Measurements from ENCODE around the gene CYTL1.
A peak's percentile ranks its signal among the peaks of the same experiment; 100 is the strongest.
"Not testable (repeated sequence)": the region's sequence is repeated elsewhere in the genome, so short reads cannot be mapped to it uniquely, and the experiment has no call there.

Gene CYTL1

DNA sequence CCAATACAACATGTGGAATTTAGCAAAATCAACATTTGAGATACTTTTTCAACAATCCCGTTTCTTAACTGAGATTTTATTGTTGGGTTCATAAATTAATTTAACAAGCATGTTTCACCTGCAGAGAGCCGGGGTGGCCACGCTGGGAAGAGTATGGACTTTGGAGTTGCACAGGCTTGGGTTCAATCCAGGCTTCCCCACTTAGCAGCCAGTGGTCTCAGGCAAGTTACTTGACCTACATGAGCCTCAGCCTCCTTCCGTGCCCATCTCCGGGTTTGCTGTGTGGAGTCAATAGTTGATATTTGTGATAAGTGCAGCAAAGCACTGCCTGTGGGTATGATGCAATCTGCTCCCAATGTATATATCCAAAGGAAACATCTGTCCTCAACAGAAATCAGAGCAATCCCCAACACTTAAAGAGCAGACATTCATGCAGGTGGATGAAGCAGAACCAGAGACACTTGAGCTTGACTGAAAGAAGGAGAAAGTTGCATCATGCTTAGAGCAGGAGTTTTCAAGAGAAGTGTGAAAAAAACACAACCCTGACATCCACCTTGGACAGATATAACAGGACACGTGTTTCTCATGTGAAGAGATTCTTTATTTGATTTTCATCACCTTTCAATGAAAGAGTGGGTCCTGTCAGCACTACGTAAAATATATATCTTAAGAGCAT lies 5.1 kb downstream of the CYTL1 start:
- H3K4me3 ChIP-seq (ENCODE audit: low read depth, low read length): no peak overlapping the region
- peak; percentile 36 for DNase-seq (ENCODE audit: low read depth)
- TF ChIP-seq, protein P1, sequence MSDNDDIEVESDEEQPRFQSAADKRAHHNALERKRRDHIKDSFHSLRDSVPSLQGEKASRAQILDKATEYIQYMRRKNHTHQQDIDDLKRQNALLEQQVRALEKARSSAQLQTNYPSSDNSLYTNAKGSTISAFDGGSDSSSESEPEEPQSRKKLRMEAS (IDR thresholded peaks at IDR 0.05; ENCODE audit: low read depth, low read length): no peak
- TF ChIP-seq POLR2A (IDR thresholded peaks at IDR 0.05; ENCODE audit: extremely low read depth, insufficient read length): no peak
- TF ChIP-seq, protein P2, sequence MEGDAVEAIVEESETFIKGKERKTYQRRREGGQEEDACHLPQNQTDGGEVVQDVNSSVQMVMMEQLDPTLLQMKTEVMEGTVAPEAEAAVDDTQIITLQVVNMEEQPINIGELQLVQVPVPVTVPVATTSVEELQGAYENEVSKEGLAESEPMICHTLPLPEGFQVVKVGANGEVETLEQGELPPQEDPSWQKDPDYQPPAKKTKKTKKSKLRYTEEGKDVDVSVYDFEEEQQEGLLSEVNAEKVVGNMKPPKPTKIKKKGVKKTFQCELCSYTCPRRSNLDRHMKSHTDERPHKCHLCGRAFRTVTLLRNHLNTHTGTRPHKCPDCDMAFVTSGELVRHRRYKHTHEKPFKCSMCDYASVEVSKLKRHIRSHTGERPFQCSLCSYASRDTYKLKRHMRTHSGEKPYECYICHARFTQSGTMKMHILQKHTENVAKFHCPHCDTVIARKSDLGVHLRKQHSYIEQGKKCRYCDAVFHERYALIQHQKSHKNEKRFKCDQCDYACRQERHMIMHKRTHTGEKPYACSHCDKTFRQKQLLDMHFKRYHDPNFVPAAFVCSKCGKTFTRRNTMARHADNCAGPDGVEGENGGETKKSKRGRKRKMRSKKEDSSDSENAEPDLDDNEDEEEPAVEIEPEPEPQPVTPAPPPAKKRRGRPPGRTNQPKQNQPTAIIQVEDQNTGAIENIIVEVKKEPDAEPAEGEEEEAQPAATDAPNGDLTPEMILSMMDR (IDR thresholded peaks at IDR 0.05; ENCODE audit: low read depth, low read length): no peak
- TF ChIP-seq MYC (IDR thresholded peaks at IDR 0.05; ENCODE audit: low read depth, low read length): no peak

DNA sequence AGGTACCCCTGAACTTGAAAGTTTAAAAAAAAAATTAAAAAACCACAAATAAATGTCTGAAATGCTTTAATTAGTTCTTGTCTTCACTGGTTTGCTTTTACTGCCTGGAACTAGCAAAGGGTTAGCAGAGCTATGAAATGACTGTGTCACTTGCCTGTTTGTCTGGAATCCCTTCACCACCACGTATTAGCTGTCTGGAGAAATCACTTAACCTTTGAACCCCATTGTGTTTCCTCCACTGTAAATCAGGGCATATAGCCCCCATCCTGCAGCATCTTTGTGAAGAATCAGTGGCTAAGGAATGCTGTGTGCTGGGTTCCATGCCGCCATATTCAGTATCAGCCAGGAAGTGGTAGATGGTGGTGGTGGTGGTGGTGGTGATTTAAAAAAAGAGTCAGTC lies 6.3 kb downstream of the CYTL1 start:
- TF ChIP-seq POLR2A (IDR thresholded peaks at IDR 0.05; ENCODE audit: extremely low read depth, insufficient read length) (no peak), MYC (IDR thresholded peaks at IDR 0.05; ENCODE audit: low read depth, low read length) (no peak)
- TF ChIP-seq, protein P1 (IDR thresholded peaks at IDR 0.05; ENCODE audit: low read depth, low read length): no peak
- TF ChIP-seq, protein P2 (IDR thresholded peaks at IDR 0.05; ENCODE audit: low read depth, low read length): no peak
- DNase-seq (ENCODE audit: low read depth): peak; percentile 56
- H3K4me3 ChIP-seq (ENCODE audit: low read depth, low read length): no peak overlapping the region

DNA sequence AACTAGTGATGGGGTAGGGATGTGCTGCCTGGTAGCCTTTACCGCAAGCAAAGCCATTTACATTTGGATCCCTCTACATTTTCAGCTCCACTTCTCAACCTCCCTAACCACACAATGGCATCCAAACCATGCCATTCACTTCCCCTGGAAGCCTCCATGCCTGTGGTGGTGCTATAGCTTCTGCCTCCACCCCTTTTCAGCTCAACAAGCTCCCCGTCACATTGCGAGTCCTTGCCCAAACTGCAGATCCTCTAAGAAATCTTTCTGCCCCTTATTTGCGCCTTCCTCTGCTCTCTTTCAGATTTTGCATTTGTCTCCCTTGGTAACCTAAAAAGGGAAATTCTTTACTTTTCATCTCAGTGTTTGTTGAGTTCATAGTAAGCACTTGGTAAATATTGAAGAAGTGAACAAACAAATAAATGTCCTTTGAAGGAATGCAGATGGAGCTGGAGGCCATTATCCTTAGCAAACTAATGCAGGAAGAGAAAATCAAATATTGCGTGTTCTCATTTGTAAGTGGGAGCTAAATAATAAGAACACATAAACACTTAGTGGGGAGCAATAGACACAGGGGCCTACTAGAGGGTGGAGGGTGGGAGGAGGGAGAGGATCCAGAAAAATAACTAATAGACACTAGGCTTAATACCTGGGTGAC lies 6.9 kb downstream of the CYTL1 start:
- peak; percentile 59 for DNase-seq (ENCODE audit: low read depth)
- H3K4me3 ChIP-seq (ENCODE audit: low read depth, low read length): no peak overlapping the region
- TF ChIP-seq MYC (IDR thresholded peaks at IDR 0.05; ENCODE audit: low read depth, low read length) (no peak), POLR2A (IDR thresholded peaks at IDR 0.05; ENCODE audit: extremely low read depth, insufficient read length) (no peak)
- TF ChIP-seq, protein P2 (IDR thresholded peaks at IDR 0.05; ENCODE audit: low read depth, low read length): no peak
- TF ChIP-seq, protein P1 (IDR thresholded peaks at IDR 0.05; ENCODE audit: low read depth, low read length): no peak

DNA sequence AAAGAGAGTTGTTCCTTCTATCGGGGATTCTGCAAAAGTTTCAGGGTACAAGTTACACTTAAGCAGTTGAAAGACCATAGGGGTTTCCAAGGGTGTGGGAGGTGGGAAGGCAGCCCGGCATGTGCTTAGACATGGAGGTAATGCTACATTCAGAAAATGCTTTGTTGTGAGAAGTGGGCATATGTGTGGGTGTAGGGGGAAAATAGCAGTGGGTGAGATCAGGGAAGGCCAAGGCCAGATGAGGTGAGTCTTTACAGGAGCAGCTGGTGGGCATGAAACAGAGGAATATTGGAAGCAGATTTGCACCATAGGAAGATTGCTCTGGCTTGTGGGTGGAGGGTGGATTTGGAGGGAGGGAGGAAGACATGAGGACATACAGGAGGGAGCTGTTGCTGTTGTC lies 8.3 kb downstream of the CYTL1 start:
- H3K4me3 ChIP-seq (ENCODE audit: low read depth, low read length): no peak overlapping the region
- TF ChIP-seq, protein P2 (IDR thresholded peaks at IDR 0.05; ENCODE audit: low read depth, low read length): no peak
- TF ChIP-seq, protein P1 (IDR thresholded peaks at IDR 0.05; ENCODE audit: low read depth, low read length): no peak
- TF ChIP-seq MYC (IDR thresholded peaks at IDR 0.05; ENCODE audit: low read depth, low read length): no peak
- no peak for TF ChIP-seq POLR2A (IDR thresholded peaks at IDR 0.05; ENCODE audit: extremely low read depth, insufficient read length)
- no peak for DNase-seq (ENCODE audit: low read depth)

DNA sequence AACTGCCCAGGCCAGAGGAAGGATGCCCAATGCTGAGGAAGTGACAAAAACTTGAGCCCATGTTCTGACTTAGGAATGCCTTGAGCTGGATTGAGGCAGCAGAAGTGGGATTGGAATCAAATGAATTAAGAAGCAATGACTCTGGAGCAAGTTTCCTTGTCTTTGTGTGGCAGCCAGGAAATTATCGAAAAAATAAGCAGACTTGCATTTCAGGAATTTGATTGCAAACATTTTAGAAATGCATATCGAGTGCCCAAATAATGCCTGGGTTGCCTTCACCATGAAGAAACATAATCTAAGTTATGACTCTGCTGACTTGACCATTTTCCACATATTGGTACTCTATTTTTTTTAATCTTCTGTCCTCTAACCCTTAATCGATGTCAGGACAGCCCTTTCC lies 9.5 kb downstream of the CYTL1 start:
- TF ChIP-seq, protein P2 (IDR thresholded peaks at IDR 0.05; ENCODE audit: low read depth, low read length): no peak
- TF ChIP-seq, protein P1 (IDR thresholded peaks at IDR 0.05; ENCODE audit: low read depth, low read length): no peak
- TF ChIP-seq MYC (IDR thresholded peaks at IDR 0.05; ENCODE audit: low read depth, low read length): no peak
- TF ChIP-seq POLR2A (IDR thresholded peaks at IDR 0.05; ENCODE audit: extremely low read depth, insufficient read length): no peak
- DNase-seq (ENCODE audit: low read depth): no peak
- no peak overlapping the region for H3K4me3 ChIP-seq (ENCODE audit: low read depth, low read length)

DNA sequence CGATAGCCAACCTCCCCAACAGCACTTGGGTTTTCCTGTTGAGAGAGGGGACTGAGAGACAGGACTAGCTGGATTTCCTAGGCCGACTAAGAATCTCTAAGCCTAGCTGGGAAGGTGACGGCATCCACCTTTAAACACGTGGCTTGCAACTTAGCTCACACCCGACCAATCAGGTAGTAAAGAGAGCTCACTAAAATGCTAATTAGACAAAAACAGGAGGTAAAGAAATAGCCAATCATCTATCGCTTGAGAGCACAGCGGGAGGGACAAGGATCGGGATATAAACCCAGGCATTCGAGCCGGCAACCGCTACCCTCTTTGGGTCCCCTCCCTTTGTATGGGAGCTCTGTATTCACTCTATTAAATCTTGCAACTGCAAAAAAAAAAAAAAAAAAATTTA lies 12.3 kb downstream of the CYTL1 start:
- not testable (repeated sequence) for DNase-seq (ENCODE audit: low read depth); H3K4me3 ChIP-seq (ENCODE audit: low read depth, low read length)

All from NB4 (cell line).